ENCODE results near the gene LHFPL6. TPM values are rescaled to one million over a fixed set of nuclear protein-coding genes. Genes with fewer than 3 reads are reported as not detected.

LHFPL6 gene
- total RNA-seq, 3 donors from 2014 or later: 54.2 to 99.6 (median 91.7) TPM

DNA sequence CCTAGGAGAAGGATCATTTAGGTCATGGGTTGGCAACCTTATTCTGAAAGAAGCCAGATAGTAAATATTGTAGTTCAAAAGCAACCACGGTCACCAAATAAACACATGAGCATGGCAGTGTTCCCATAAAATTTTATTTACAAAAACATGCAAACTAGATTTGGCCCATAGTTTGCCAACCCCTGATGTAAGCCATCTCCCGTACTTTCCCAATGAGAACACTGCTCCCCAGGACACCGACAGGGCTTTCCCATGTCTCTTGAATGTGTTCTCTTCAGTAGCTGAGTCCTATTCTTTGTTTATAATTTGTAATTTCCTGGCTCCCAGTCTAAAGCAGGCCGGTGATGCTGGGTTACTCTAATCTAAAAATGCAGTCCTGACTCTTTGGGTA lies 239.6 kb downstream of the LHFPL6 start:
- Histone ChIP-seq H3K4me3 (no peak overlapping the region), H3K4me1 (no peaks in the 10 kb centered on the region), H3K9me3 (no peaks in the 10 kb centered on the region), H3K36me3 (no peaks in the 10 kb centered on the region), H3K27ac (no peak overlapping the region), H3K27me3 (no peaks in the 10 kb centered on the region)
- DNase-seq (ENCODE audit: low spot score in 2 of 2): no peak
- TF ChIP-seq POLR2A (IDR thresholded peaks at IDR 0.05) (no peak), POLR2AphosphoS5 (IDR thresholded peaks at IDR 0.05) (no peak)
- TF ChIP-seq, protein P1, sequence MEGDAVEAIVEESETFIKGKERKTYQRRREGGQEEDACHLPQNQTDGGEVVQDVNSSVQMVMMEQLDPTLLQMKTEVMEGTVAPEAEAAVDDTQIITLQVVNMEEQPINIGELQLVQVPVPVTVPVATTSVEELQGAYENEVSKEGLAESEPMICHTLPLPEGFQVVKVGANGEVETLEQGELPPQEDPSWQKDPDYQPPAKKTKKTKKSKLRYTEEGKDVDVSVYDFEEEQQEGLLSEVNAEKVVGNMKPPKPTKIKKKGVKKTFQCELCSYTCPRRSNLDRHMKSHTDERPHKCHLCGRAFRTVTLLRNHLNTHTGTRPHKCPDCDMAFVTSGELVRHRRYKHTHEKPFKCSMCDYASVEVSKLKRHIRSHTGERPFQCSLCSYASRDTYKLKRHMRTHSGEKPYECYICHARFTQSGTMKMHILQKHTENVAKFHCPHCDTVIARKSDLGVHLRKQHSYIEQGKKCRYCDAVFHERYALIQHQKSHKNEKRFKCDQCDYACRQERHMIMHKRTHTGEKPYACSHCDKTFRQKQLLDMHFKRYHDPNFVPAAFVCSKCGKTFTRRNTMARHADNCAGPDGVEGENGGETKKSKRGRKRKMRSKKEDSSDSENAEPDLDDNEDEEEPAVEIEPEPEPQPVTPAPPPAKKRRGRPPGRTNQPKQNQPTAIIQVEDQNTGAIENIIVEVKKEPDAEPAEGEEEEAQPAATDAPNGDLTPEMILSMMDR (IDR thresholded peaks at IDR 0.05): no peak
- intact Hi-C loops (cut with DNase I; ENCODE audit: low total_unique reads): no loop called here

- H3K9me3 ChIP-seq: no peaks in the 10 kb centered on the region
Measured at GRCh38 chr13:39362652-39363381, 240.2 kb downstream of the LHFPL6 start.

DNA sequence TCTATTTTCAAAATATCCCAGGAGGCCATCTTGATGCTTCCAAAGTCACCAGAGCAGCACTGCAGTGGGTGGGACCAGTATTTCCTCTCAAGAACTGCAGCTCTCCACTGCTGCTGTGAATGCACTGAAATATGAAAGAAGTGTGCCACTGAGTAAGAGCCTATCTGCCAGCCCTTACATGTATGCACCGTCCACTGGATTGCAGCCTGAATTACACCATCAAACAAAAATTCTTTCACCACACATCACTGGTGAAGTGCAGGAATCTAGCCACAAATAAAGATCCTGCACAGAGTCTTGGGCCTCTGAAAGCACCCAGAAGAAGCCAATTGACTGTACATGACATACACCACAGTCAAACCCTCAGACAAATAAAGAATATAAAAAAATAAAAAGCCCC lies 249.0 kb downstream of the LHFPL6 start:
- H3K27ac ChIP-seq: no peak overlapping the region
- no peaks in the 10 kb centered on the region for H3K27me3 ChIP-seq
- H3K9me3 ChIP-seq: no peaks in the 10 kb centered on the region
- intact Hi-C loops (cut with DNase I; ENCODE audit: low total_unique reads): loop anchor here (5.0 kb wide), 1 partner anchor 582 kb away; no protein-coding TSS in a partner anchor
- H3K4me3 ChIP-seq: no peak overlapping the region
- DNase-seq (ENCODE audit: low spot score in 2 of 2): no peak
- H3K4me1 ChIP-seq: no peaks in the 10 kb centered on the region
- TF ChIP-seq, protein P1 (IDR thresholded peaks at IDR 0.05): no peak
- no peak for TF ChIP-seq POLR2AphosphoS5 (IDR thresholded peaks at IDR 0.05)
- no peak for TF ChIP-seq POLR2A (IDR thresholded peaks at IDR 0.05)
- no peaks in the 10 kb centered on the region for H3K36me3 ChIP-seq

More at GRCh38 chr13:39362652-39363381, 240.2 kb downstream of the LHFPL6 start:
- no peaks in the 10 kb centered on the region for H3K4me1 ChIP-seq
- no peak for TF ChIP-seq POLR2A (IDR thresholded peaks at IDR 0.05)
- no peak for TF ChIP-seq POLR2AphosphoS5 (IDR thresholded peaks at IDR 0.05)
- TF ChIP-seq, protein P1 (IDR thresholded peaks at IDR 0.05): no peak
- no peak for DNase-seq (ENCODE audit: low spot score in 2 of 2)
- H3K27ac ChIP-seq: no peak overlapping the region
- no peaks in the 10 kb centered on the region for H3K27me3 ChIP-seq
- H3K36me3 ChIP-seq: no peaks in the 10 kb centered on the region
- no peak overlapping the region for H3K4me3 ChIP-seq
- intact Hi-C loops (cut with DNase I; ENCODE audit: low total_unique reads): no loop called here

DNA sequence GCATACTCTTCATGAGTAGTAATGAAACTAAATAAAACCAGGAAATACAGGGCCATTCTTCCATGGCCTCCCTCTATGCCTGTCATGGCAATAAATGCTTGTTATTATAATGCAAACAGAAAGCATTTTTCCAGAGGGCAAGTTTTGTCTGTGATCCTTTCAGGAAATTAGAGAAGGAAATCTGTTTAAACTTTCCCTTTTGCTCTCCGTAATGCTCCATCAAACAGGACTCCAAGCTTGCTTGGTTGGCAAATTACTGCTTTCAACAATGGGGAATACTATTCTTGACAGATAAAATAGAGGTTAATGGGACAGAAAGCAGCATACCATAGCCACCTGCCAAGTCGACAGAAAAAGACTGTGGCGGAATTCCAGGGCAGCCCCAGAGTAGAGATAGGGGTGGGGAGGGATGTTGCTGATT lies 252.5 kb downstream of the LHFPL6 start:
- no peak for DNase-seq (ENCODE audit: low spot score in 2 of 2)
- H3K27me3 ChIP-seq: no peaks in the 10 kb centered on the region
- TF ChIP-seq, protein P1 (IDR thresholded peaks at IDR 0.05): no peak
- TF ChIP-seq POLR2AphosphoS5 (IDR thresholded peaks at IDR 0.05) (no peak), POLR2A (IDR thresholded peaks at IDR 0.05) (no peak)
- intact Hi-C loops (cut with DNase I; ENCODE audit: low total_unique reads): loop anchor here (5.0 kb wide), 1 partner anchor 578 kb away; no protein-coding TSS in a partner anchor
- H3K9me3 ChIP-seq: no peaks in the 10 kb centered on the region
- H3K4me1 ChIP-seq: no peaks in the 10 kb centered on the region
- H3K27ac ChIP-seq: peak overlapping the region; percentile 2 to 51
- peak overlapping the region in 1 of 3 donors; percentile 14 for H3K4me3 ChIP-seq
- H3K36me3 ChIP-seq: no peaks in the 10 kb centered on the region

DNA sequence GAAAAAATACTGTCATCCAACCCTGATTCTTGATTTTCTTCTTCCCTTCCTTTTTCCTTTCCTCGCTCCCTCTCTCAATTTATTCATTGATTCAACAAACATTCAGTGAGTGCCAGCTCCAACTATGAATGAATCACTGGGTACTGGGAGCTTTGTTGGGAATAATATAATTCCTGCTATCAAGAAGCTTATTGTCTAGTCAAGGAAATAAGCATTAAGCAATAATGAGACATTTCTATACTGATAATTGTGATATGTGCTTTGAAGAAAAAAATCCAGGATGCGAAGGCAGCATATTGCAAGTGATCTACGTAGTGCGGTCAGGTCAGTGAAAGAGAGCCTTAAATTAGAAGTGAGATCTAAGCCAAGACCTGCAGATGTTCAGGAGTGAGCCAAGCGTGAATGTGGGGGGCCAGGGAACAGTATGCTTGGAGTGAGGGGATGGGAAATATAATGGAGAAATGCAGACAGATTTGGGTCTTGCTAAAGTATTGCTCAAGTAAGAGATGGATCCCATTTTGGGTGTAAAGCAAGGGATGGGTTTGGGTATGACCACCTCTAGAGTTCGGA lies 253.5 kb downstream of the LHFPL6 start:
- TF ChIP-seq POLR2AphosphoS5 (IDR thresholded peaks at IDR 0.05): no peak
- TF ChIP-seq POLR2A (IDR thresholded peaks at IDR 0.05): no peak
- peak overlapping the region in 1 of 2 donors; percentile 48 for H3K27ac ChIP-seq
- intact Hi-C loops (cut with DNase I; ENCODE audit: low total_unique reads): no loop called here
- no peaks in the 10 kb centered on the region for H3K9me3 ChIP-seq
- no peak for DNase-seq (ENCODE audit: low spot score in 2 of 2)
- no peaks in the 10 kb centered on the region for H3K36me3 ChIP-seq
- H3K4me3 ChIP-seq: no peak overlapping the region
- H3K4me1 ChIP-seq: no peaks in the 10 kb centered on the region
- no peaks in the 10 kb centered on the region for H3K27me3 ChIP-seq
